Ammon's horn (tissue), 1 donor: ENCODE results near the gene NEFH.
"Not testable (repeated sequence)": the region's sequence is repeated elsewhere in the genome, so short reads cannot be mapped to it uniquely, and the experiment has no call there.

Experiments
- DNase-seq: peaks from one replicate; pipeline ENCODE4 v3.0.0-alpha.2; 2016; ENCODE audit warnings: low spot score

The NEFH gene, protein sequence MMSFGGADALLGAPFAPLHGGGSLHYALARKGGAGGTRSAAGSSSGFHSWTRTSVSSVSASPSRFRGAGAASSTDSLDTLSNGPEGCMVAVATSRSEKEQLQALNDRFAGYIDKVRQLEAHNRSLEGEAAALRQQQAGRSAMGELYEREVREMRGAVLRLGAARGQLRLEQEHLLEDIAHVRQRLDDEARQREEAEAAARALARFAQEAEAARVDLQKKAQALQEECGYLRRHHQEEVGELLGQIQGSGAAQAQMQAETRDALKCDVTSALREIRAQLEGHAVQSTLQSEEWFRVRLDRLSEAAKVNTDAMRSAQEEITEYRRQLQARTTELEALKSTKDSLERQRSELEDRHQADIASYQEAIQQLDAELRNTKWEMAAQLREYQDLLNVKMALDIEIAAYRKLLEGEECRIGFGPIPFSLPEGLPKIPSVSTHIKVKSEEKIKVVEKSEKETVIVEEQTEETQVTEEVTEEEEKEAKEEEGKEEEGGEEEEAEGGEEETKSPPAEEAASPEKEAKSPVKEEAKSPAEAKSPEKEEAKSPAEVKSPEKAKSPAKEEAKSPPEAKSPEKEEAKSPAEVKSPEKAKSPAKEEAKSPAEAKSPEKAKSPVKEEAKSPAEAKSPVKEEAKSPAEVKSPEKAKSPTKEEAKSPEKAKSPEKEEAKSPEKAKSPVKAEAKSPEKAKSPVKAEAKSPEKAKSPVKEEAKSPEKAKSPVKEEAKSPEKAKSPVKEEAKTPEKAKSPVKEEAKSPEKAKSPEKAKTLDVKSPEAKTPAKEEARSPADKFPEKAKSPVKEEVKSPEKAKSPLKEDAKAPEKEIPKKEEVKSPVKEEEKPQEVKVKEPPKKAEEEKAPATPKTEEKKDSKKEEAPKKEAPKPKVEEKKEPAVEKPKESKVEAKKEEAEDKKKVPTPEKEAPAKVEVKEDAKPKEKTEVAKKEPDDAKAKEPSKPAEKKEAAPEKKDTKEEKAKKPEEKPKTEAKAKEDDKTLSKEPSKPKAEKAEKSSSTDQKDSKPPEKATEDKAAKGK

DNA sequence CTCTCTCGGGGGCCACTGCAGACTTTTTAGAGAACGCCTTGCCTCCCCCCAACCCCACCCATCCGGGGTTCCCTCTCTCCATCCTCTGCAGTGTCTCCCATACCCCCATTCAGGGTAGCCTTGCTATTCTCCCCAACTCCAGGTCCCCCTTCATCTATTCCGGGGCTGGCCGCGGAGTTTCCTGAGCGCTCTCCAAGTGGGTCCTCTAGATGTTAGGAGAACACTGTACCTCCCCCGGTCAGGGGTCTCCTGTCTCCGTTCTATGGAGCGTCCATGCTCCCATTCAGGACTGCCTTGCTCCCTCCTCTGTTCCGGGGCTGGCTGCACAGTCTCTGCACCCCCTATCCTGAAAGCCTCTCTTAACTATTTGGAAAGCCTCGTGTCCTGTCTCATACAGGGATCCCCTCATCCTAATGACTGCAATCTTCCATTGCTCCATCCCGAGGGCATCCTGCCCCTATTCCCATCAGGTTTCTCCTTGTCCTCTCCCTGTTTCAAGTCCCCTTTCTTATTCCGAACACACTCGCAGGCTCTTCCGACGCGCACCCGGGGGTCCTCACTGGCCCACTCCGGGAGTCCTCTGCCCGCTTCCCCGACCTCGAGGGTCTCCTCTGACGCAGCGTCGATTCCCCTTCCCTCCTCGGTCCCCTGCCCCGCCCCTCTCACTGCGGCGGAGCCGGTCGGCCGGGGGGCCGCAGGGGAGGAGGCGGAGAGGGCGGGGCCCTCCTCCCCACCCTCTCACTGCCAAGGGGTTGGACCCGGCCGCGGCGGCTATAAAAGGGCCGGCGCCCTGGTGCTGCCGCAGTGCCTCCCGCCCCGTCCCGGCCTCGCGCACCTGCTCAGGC is at the start of gene NEFH:
NEFH (plus strand) TSS at position 802 of the 845 bp plus-strand sequence. CDS start 45 bp downstream, outside the sequence.
- no peak for DNase-seq

DNA sequence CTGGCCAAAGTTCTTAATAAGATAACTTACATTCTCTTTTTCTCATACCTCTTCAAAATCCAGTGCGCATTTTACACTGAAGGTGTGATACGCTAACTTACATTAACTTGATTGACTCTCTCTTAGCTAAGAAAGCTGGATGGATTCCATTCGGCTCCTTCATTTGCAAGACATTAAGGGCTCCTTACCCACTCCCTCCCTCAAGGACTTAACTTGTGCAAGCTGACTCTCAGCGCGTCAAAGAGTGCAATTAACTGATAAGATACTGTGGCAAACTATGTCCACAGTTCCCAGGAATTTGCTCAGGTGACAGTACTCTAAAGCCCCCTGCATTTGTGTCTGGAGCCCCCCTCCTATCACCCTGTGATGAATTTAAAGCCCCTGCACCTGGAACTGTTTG is 48.0 kb upstream of the NEFH start:
- DNase-seq, result no peak

- DNase-seq, result no peak
These were observed 46.2 kb upstream of the NEFH start for GRCh38 chr22:29433856-29434255.

GRCh38 chr22:29434288-29434687 is 45.7 kb upstream of the NEFH start:
- DNase-seq, result no peak

- no peak for DNase-seq
These were observed 44.5 kb upstream of the NEFH start for GRCh38 chr22:29435236-29436136.

DNA sequence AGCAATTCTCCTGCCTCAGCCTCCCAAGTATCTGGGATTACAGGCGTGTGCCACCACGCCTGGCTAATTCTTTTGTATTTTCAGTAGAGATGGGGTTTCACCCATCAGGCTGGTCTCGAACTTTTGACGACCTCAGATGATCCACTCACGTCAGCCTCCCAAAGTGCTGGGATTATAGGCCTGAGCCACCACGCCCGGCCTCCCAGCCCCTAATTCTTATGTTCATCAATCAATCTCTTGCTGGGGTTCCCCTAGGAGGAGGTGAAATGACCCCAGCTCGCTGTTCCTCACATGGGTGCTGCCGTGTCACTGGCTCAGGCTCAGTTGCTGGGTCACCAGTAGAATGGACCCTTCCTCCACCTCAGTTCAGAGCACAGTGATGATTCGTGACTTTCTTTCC is 41.7 kb upstream of the NEFH start, which contains the start of gene RFPL1:
RFPL1 (plus strand) TSS at position 301 of the 400 bp plus-strand sequence.
- DNase-seq, result not testable (repeated sequence)

DNA sequence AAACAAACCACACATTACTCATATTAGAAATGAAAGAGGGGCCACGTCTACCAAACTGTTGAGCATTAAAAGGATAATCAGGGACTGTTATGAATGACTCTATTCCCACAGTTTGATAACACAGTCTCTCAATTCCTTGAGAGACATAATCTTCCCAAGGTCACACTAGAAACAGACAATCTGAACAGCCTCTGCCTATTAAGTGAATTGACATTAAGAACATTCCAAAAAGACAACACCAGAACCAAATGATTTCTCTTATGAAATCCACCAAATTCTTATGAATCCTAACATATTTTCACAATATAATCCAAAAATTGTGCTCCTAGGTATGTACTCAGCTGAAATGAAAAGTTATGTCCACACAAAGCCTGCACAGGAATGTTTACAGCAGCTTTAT is 37.0 kb upstream of the NEFH start:
- no peak for DNase-seq

DNA sequence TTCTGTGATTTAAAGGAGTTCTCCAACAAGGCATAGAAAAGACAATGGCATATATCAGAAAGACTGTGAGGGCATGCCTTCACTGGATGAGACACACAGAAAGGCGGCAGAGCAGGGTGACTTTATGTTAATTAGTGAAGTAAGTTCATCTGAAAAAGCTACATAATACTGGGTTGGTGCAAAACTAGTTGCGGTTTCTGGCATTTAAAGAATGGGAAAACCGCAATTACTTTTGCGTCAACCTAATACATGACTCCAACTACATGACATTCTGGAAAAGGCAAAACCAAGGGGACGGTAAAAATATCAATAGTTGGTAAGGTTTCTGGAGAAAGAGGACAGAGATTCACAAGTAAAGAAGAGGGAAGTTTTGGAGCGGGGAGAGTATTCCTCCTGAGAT is 36.6 kb upstream of the NEFH start:
- DNase-seq, result no peak

DNA sequence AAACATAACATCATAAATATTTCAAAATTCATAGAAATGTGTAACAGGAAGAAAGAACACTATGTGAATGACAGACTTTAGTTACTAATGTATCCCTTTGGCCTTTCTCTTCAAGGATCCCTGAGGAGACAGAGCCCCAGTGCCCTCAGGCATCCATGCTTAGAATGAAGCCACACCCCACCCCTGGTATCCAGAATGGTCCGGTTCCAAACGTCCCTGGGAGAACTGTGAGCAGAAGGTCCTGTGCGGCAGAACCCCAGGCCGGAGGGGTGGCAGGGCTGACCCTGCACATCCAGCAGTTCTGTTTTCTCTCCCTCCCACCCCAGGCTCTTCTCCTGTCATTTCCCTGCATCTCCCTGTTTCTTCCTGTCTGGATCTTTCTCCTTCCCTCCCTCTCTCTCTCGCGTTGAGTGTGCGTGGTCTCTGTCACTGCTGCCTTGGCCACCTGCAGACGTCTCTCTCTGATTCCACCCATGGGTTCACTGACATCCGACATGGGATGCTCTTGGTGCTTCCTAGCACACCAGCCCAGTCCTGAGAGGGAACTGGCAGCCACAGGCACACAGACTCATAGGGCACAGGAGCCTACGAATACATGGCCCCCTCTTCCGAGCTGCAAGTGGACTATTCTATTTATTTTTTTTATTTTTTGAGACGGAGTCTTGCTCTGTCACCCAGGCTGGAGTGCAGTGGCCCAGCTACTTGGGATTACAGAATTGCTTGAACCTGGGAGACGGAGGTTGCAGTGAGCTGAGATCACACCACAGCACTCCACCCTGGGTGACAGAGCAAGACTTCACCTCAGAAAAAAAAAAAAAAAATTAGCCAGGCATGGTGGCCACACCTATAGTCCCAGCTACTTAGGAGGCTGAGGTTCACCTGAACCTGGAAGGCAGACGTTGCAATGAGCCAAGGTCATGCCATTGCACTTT is 35.9 kb upstream of the NEFH start:
- DNase-seq, result no peak

- no peak for DNase-seq
These were observed 34.5 kb upstream of the NEFH start for GRCh38 chr22:29445508-29445907.

- DNase-seq, result no peak
These were observed 32.1 kb upstream of the NEFH start for GRCh38 chr22:29447906-29448305.

DNA sequence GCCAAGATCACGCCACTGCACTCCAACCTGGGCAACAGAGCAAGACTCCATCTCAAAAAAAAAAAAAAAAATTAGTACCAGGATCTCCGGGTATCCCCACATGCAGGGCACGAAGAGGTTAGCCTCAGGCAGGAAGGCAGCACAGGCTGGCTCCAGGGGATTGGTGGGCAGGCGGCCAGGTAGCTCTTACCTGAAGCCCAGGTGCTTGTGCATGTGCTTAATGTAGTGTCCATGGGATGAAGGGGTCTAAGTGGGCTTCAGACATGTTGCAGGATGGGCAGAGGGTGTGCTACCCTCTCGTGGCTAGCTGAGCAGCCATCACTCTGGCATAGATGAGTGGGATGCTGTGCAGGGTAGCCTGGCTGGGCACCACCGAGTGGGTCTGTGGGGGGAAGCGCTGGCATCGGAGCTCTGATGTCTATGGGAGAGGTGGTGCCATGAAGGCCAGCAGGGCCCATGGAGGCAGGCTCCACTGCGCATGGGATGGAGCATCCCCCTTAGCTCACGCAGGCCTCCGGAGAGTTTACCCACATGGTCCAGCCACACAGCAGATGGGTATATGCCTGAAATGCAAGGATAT is 30.6 kb upstream of the NEFH start:
- DNase-seq, result no peak

- DNase-seq, result no peak
These were observed 29.8 kb upstream of the NEFH start for GRCh38 chr22:29450222-29450621.

GRCh38 chr22:29451863-29452262 is 28.2 kb upstream of the NEFH start:
- DNase-seq, result no peak

GRCh38 chr22:29454276-29454675 is 25.7 kb upstream of the NEFH start:
- peak; percentile 69 for DNase-seq

GRCh38 chr22:29456211-29456671 is 23.8 kb upstream of the NEFH start:
- no peak for DNase-seq

DNA sequence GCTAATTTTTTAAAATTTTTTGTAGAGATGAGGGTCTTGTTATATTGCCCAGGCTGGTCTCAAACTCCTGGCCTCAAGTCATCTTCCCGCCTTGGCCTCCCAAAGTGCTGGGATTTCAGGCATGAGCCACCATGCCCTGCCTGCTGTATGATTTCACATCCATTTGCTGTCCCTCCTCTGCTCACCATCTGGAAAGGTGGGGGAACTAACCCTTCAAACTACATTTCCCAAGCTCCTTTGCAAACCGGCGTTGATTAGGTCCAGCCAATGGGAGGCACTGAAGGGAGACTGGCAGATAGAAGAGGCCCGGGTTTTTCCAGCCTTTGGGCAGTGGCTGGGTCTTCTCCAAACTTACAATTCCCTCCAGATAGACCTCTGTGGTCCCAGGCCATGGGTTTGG is 22.3 kb upstream of the NEFH start:
- no peak for DNase-seq

DNA sequence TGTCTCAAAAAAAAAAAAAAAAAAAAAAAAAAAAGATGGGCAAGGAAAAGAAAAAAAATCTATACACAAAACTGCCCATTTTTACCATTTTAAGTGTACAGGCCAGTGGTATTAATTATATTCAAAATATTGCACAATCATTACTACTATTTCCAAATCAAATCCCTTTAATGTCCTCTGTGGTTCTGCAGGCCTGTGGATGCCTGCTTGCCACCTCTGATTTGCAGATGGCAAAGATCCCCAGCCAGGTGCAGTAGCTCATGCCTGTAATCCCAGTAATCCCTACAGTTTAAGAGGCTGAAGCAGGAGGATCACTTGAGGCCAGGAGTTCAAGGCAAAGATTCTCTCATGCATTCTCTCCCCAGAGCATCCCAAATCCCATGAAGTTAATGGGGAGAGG is 21.5 kb upstream of the NEFH start:
- DNase-seq, result no peak

GRCh38 chr22:29459773-29460172 is 20.2 kb upstream of the NEFH start:
- DNase-seq, result no peak
